Endothelial cell of hepatic sinusoid (primary cell): ENCODE measurements around the gene CTSF.
"Not testable (repeated sequence)": the region's sequence is repeated elsewhere in the genome, so short reads cannot be mapped to it uniquely, and the experiment has no call there.

Experiments used
- in situ Hi-C: cut with HindIII; loops from 2 replicates; pipeline ENCODE4 v1.10.0; 2017; ENCODE audit warnings: low sequenced_read_pairs

The CTSF gene

DNA sequence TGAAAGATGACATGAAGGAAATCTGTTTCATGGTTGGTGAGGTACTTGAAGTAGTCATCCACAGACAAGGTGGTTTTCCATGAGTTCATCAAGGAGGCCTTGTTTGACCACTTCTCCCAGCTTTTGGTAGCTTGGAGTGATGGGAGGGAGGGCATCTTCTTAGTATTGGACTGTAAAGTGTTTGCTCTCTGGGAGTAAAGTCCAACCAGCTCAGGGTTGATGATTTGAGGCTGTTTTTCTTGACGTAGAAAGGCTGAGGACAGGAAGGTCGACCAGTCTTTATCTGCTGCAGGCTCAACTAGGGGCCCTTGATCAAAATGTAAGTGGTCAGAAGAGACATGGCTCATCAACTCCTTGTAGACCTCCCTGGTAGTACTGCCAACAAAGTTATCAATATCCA, 22.8 kb upstream of the CTSF start:
- in situ Hi-C loops: no loop called here

DNA sequence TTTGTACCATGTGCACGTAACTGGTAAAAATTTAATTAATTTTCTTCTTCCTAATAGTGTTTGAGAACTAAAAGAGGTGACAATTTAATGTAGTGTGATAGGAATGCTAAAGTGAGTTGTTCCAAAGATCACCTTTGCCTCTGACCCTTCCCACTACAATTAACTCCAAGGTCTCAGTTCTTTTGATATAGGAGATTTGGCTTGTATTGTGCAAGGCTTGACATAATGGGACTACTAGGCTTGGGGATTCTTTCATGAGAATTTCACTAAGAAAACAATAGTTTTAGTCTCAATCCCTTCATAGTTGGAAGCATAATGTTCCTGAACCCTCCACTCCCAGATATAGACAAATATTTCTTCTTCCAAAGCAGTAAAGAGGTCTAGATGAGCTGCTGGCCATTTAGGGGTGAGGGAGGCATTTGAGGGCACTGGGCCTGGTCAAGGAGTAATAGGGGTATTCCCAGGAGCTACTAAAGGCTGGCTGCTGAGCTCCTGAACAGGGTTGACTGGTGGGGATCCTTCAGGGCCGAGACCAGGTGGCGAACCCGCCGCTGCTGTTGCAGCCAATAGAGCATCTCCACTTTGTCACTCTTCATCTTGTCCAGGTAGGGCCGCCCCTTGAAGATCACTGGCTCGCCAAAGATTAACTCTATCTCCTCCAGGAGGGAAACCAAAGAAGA, 21.7 kb upstream of the CTSF start:
- in situ Hi-C loops: no loop called here

DNA sequence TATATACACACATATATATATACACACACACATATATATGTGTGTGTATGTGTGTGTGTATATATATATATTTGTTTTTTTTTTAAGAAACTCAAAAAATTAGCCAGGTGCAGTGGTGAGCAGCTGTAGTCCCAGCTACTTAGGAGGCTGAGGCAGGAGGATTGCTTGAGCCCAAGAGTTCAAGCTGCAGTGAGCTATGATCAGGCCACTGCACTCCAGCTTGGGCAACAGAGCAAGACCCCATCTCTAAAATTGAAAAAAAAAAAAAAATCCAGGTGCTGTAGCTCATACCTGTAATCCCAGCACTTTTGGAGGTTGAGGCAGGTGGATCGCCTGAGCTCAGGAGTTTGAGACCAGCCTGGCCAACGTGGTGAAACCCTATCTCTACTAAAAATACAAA, 20.9 kb upstream of the CTSF start:
- in situ Hi-C loops: not testable (repeated sequence)

DNA sequence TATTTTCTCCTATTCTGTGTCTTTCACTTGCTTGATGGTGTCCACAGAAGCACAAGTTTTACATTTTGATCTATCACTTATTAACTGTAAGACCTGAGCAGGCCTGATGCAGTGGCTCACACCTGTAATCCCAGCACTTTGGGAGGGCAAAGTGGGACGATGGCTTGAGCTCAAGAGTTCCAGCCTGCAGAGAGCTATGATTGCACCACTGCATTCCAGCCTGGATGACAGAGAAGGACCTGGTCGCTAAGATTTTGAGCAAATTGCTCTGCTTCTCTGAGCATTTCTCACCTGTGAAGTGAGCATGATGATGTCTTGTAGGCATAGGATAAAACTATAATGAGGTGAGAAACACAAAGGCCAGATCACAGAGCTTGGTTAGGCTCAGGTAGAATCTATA, 17.7 kb upstream of the CTSF start:
- in situ Hi-C loops: no loop called here

DNA sequence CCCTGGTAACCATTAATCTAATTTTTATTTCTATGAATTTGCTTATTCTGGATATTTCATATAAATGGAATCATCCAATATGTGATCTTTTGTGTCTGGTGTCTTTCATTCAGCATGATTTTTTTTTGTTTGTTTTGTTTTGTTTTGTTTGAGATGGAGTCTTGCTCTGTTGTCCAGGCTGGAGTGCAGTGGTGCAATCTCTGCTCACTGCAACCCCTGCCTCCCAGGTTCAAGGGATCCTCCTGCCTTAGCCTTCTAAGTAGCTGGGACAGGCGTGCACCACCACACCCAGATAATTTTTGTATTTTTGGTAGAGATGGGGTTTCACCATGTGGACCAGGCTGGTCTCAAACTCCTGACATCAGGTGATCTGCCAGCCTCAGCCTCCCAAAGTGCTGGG, 17.0 kb upstream of the CTSF start:
- in situ Hi-C loops: not testable (repeated sequence)

DNA sequence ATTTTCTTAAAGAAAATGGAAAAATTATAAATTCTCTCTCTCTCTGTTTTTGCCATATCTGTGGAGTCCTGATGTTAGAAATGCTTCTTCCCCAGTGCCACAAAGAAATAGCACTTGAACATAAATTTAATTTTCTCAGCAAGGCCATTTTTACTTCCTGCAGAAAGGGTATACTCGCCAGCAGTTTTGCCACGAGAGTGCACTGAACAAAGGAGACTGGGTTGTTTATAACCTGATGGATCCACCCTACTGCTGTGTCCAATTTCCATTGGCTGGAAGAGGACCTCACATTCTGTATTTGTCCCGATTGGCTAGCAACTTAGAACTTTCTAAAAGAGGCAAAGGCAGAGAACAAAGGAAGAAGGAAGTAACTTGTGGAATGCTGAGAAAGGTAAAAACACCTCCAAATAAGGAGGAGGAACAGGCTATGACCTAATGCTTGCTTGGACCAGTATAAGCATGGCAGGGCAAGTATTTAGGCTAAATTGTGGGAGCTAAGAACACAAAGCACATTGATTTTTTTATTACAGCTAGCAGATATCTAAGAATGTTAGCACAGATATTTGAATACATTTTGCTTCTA, 14.2 kb upstream of the CTSF start:
- in situ Hi-C loops: not testable (repeated sequence)

DNA sequence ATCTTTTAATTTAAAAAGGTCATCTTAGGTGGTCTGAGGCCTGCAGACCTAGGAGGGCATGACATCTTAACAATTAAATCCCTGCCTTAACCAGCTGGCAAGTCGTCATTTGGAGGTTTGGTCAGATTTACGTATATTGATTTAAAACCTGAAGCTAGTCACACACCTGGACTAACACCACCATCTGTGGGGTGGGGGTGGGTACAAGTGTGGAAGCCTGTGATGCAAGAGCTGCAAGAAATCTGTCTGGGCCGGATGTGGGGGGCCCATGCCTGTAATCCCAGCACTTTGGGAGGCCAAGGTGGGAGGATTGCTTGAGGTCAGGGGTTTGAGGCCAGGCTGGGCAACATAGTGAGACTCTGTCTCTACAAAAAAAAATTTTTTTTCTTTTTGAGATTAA, 12.9 kb upstream of the CTSF start:
- in situ Hi-C loops: no loop called here

DNA sequence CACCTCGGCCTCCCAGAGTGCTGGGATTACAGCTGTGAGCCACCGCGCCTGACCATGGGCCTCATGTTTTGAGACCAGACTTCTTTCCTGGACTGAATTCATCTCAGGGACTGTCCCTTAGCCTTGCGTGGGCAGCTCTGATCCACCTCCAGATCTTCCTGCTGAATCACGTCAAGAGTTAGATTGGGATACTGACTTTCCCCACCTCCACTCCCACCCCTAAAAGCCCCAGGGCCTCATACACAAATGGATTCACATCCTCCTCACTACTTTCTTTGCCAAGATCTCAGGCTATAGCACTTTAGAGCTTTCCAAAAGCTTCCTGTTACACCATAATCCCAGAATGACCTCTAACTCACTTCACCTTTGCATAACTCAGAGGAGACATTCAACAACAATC, 12.4 kb upstream of the CTSF start:
- in situ Hi-C loops: no loop called here

DNA sequence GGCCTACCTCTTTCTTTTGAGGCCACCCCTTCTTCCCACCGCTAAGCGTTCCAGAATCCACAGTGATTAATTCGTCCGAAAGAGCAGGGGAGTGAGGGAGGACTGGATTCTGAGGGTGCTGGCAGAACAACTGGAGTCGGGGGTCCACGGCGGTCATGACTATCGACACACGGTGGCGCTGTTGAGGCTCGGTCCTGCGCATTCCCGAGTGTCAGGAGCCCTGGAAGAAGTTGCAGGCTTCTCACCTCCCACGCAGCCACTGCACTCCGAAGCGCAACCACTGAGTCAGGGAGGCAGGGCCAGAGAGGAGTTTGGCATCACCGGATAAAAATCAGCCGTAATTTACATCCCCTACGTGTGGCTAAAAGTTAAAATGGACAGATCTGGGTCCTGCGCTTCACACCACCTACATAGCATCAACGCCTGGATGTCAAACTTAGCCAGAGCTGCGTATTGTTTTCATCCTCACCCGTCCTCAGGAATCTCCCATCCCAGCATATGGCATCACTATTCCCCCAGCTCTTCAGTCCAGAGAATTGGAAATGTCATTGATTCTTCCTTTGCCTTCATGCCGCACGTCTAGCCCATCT, 10.7 kb upstream of the CTSF start:
- in situ Hi-C loops: no loop called here

DNA sequence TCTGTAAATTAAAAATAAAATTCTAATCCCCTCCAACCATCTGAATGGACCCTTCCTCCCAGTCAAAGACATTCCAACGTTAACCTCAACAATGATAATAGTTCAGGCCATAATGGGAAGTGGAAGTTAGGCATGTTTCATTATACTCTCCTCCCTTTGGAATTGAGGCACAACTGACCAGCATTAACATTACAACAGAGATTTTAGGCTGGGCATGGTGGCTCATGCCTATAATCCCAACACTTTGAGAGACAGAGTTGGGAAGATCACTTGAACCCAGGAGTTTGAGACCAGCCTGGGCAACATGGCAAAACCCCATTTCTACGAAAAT, 2.4 kb upstream of the CTSF start:
- in situ Hi-C loops: no loop called here

DNA sequence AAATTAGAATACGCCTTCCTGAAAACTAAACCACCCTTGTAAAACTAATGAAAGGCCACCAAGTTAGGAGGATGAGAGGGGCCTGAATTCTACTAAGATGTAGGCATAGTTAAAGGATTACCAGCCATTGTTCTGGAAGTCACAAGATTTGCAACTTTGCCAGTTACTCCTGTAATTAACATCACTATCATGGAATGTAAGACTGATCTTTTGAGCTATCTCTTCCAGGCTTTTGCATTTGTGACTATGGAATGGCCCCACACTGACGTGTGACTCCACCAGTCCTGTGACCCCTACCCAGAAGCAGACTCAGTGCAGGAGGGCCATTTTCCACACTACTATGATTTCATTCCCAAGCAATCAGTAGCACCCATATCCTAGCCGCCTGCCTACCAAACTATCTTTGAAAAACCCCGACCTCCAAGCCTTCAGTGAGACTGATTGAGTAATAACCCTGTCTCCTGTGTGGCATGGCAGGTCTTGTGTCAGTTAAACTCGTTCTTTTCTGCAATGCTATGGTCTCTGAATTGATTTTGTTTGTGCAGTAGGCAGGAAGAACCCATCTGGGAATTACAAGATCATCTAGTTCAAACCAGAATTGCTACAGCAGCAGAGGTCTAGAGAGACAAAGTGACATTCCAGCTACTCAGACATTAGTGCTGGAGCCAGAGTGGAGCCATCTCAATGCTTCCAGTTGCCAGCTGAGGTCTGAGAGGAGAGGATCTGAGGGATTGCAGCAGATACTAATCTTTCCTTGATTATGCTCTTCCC, 1.9 kb upstream of the CTSF start:
- in situ Hi-C loops: no loop called here

DNA sequence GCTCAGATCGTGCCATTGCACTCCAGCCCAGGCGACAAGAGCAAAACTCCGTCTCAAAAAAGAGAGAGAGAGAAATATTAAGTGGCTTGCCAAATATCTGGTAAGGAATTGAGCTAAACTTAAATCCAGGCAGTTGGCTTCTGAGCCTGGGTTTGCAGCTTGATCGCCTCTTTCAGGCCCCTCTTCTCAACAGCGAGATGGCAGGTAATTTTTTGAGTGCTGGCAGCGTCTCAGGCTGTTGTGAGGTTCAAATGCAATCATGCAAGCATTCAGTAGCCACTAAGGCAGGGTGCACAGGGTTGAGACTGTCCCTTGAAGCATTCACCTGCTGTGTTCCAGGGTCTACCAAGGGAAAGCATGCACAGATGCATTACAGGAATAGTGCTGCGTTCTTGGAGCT, 670 bp upstream of the CTSF start:
- in situ Hi-C loops: no loop called here

DNA sequence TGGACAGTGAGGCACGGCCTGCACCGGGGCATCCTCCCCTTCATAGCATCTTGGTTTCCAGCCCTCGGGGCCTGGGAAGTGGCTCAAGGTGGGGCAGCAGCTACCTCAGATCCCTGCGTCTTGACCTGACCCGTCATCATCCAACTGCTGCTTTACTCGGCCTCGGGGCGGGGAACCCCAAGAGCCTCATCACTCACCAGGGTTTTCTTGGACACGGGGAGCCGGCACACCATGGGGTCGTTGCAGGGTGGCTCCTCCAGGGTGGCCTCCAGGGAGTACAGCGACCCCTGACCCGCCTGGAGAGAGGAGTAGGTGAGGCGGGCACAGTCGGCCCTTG, 651 bp downstream of the CTSF start:
- in situ Hi-C loops: no loop called here

DNA sequence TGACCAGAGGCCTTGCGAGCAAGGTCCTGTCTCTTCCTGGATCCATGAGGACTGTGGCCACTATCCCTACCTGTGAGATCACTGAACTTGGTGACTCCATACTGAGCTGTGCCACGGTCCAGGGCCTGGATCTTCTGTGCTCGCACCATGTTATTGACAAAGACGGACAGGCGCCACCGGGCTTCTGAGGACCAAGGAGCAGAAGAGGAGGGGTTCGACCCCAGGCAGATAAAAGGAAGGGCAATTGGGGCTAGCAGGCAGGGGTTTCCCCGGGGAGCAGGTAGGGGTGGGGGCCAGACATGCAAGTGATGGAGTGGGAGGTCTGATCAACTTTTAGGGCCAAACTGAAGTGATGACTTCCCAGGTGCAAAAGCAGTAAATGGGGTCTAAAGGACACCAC, 2.2 kb downstream of the CTSF start:
- in situ Hi-C loops: no loop called here

DNA sequence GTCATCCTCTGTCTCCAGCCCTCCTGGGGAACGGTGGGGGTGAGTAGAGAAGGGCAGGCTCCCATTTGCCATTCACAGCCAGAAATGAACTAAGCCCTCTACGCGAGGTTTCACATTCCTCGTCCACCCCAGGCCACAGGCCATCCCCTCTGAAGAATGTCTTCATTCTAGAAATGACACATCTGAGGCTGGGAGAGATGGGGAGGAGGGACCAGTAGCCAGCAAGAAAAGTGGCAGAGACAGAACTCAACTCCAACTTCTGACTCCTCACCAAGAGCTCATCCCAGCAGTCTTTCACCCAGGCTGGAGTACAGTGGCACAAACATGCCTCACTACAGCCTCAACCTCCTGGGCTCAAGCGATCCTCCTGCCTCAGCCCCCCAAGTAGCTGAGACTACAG, 3.4 kb downstream of the CTSF start:
- in situ Hi-C loops: no loop called here

DNA sequence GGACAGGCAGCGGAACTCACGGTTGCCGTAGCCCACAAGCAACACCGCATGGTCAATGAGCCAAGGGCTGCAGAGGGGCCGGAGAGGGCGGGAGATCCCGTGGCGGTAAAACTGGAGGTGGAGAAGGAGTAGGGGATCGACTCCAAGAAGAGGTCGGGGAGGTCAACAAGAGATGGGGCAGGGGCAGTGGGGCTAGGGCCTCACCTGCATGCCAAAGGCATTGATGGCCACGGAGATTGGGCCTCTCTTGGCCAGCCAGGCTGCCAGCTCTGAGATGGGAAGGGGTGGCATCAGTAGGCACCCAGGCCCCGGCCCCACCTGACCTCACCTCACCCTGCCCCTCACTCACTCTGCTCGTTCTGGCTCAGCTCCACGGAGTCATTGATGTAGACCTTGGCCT, 3.9 kb downstream of the CTSF start:
- in situ Hi-C loops: no loop called here

DNA sequence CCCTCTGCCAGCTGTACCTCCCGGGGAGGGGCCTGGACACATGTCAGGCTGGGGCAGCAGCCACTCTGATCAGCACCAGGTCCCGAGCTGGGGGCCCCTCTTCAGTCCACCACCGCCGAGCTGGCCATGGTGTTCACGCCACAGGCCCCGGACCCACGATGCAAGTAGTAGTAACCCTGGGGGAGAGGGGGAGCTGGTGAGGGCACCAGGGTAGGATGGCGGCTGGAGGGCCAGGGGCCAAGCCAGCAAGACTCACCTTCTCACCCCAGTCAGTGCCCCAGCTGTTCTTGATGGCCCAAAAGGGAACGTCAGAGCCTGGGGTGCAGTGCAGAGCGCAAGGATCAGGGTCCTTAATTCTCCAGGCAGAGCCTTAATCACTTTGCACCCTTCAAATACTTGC, 4.6 kb downstream of the CTSF start:
- in situ Hi-C loops: no loop called here

DNA sequence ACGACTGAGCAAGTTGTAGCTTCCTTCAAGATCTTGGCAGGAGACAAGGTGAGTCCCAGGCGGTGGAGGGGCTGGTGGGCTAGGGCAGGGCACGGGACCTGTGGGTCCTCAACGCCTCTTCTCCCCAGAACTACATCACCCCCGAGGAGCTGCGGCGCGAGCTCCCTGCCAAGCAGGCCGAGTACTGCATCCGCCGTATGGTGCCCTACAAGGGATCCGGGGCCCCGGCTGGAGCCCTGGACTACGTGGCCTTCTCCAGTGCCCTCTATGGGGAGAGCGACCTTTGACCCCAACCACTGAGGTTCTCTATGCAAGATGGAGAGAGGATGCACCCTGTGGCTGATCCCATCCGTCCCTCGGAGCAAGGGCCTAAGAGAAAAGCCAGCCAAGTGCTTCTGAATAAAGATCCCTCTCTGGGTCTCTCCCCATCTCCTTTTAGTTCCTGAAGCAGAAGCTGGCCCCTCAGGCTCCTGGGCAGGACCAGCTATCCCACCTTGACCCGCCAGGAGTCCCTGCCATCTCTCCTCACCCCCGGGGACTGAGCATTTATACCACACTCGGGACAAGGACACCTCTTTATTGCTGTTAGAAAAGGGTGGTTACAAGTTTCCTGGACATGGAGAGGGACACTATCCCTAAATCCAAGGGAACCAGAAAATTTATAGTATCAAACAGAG, 5.4 kb downstream of the CTSF start:
- in situ Hi-C loops: no loop called here

DNA sequence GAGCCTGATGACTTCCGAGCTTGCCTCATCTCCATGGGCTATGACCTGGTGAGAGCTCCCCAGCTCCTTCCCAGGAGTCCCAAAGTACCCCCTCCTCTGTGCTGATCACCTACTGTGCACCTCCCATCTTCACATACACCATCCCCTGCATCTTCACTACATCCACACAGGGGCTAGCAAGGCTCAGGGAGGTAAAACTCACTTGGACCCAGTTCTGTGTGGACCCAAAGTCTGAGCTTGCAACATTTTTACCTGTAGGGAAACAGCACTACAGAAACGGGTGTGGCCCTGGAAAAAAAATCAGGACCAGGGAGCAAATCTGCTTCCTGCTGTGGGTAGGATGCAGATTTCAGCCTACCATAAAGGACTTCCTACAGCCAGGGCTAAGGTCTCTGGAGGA, 6.1 kb downstream of the CTSF start:
- in situ Hi-C loops: no loop called here

DNA sequence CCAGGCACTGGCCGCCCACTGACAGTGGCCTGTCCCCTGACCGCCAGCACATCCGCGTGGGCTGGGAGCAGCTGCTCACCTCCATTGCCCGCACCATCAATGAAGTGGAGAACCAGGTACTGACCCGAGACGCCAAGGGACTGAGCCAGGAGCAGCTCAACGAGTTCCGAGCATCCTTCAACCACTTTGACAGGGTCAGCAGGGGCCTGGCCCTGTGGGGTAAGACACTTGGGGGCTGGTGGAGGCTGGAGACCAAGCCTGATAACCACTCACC, 6.5 kb downstream of the CTSF start:
- in situ Hi-C loops: no loop called here

DNA sequence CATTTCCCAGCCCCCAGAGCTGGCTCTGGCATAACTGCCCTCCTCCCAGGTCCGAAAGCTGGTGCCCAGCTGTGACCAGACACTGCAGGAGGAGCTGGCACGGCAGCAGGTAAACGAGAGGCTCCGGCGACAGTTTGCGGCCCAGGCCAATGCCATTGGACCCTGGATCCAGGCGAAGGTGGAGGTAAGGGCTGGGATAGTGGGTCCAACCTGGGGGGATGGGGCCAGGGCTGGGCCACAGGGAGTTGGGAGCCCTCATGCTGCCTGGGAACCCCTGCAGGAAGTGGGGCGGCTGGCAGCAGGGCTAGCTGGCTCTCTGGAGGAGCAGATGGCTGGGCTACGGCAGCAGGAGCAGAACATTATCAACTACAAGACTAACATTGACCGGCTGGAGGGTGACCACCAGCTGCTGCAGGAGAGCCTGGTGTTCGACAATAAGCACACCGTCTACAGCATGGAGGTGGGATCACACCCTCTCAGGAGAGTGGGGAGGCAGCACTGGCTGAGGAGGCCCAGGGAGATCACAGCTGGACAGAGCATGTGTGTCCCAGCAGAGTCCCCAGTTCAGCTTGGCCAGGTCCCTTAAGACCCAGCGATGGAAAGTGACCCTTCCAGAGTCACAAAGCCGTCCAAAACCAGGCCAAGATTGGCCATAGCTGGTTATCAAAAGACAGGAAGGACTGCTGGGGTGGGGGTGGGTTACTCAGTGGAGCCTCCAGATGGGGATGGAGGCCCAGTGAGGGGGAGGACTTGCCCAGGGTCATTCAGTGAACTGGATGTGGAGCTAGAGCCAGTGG, 7.0 kb downstream of the CTSF start:
- in situ Hi-C loops: no loop called here
